Liver (tissue), 9 donors: Measurements from ENCODE around the gene ZAR1. TPM values are rescaled to one million over a fixed set of nuclear protein-coding genes. Genes with fewer than 3 reads are reported as not detected.

Source experiments
- DNase-seq: peaks from one replicate; pipeline ENCODE4 v3.0.0-alpha.2; 2017; ENCODE audit warnings: low spot score
- H3K27ac ChIP-seq, 2 donors: one replicate each; pipeline ENCODE4 v1.7.0; 2013; ENCODE audit warnings: inconsistent platforms in 2 of 2, low read length in 2 of 2, control low read depth in 1 of 2, low read depth in 1 of 2, mild to moderate bottlenecking in 1 of 2
- H3K27me3 ChIP-seq, 4 donors: one replicate each; pipeline versions ENCODE4 v1.6.1 to v1.7.0; 2013; ENCODE audit warnings: low read length in 3 of 4, inconsistent platforms in 1 of 4, mild to moderate bottlenecking in 1 of 4, moderate library complexity in 1 of 4; ENCODE audit not compliant: control insufficient read depth in 4 of 4, insufficient read depth in 4 of 4
- H3K36me3 ChIP-seq, 4 donors: one replicate each; pipeline versions ENCODE4 v1.6.1 to v1.7.0; 2013; ENCODE audit warnings: low read length in 3 of 4, mild to moderate bottlenecking in 3 of 4, low read depth in 1 of 4, moderate library complexity in 1 of 4; ENCODE audit not compliant: control insufficient read depth in 4 of 4, insufficient read depth in 3 of 4
- H3K4me1 ChIP-seq, 4 donors: one replicate each; pipeline versions ENCODE4 v1.6.1 to v1.7.0; 2013; ENCODE audit warnings: low read length in 3 of 4, mild to moderate bottlenecking in 3 of 4, moderate library complexity in 1 of 4; ENCODE audit not compliant: control insufficient read depth in 4 of 4, insufficient read depth in 4 of 4
- H3K4me3 ChIP-seq, 3 donors: one replicate each; pipeline versions ENCODE4 v1.6.1 to v1.7.0; 2013; ENCODE audit warnings: low read length in 3 of 3, control low read depth in 1 of 3, low read depth in 1 of 3, mild to moderate bottlenecking in 1 of 3
- H3K9ac ChIP-seq, 2 donors: one replicate each; pipeline ENCODE4 v1.7.0; 2013; ENCODE audit warnings: low read length in 2 of 2, mild to moderate bottlenecking in 2 of 2, moderate library complexity in 2 of 2, control low read depth in 1 of 2, low read depth in 1 of 2
- H3K9me3 ChIP-seq, 4 donors: one replicate each; pipeline versions ENCODE4 v1.6.1 to v1.7.0; 2013; ENCODE audit warnings: low read length in 3 of 4; ENCODE audit not compliant: control insufficient read depth in 4 of 4
- CTCF ChIP-seq: fragments of 150-350 bp; IDR thresholded peaks from 2 replicates; pipeline ENCODE4 v1.5.1; 2017; ENCODE audit warnings: improper control_type of control experiment, low read depth, low read length; ENCODE audit not compliant: missing input control
- EGR1 ChIP-seq, 2 donors: IDR thresholded peaks; 2 replicates each; pipeline ENCODE4 v1.6.1; 2016 to 2018; ENCODE audit warnings: antibody characterized with exemption in 2 of 2, low read depth in 2 of 2
- FOXA1 ChIP-seq: IDR thresholded peaks from 2 replicates; pipeline ENCODE4 v1.6.1; 2016; ENCODE audit warnings: antibody characterized with exemption
- GABPA ChIP-seq, 2 donors: IDR thresholded peaks in 1 of 2; conservative IDR thresholded peaks in 1 of 2; 2 replicates each; pipeline ENCODE4 v1.6.1; 2016; ENCODE audit warnings: antibody characterized with exemption in 2 of 2, mild to moderate bottlenecking in 1 of 2, moderate library complexity in 1 of 2
- HNF4A ChIP-seq, 2 donors: conservative IDR thresholded peaks; 2 replicates each; pipeline ENCODE4 v1.6.1; 2016; ENCODE audit warnings: antibody characterized with exemption in 2 of 2, mild to moderate bottlenecking in 2 of 2
- HNF4G ChIP-seq: IDR thresholded peaks from 2 replicates; pipeline ENCODE4 v1.6.1; 2016; ENCODE audit warnings: antibody characterized with exemption
- JUND ChIP-seq, 2 donors: IDR thresholded peaks; 2 replicates each; pipeline ENCODE4 v1.6.1; 2016; ENCODE audit warnings: antibody characterized with exemption in 2 of 2
- MAX ChIP-seq: IDR thresholded peaks from 2 replicates; pipeline ENCODE4 v1.6.1; 2016; ENCODE audit warnings: antibody characterized with exemption
- NR2F2 ChIP-seq: IDR thresholded peaks from 2 replicates; pipeline ENCODE4 v1.6.1; 2016; ENCODE audit warnings: antibody characterized with exemption
- REST ChIP-seq: IDR thresholded peaks from 2 replicates; pipeline ENCODE4 v1.6.1; 2016; ENCODE audit warnings: antibody characterized with exemption, mild to moderate bottlenecking
- RXRA ChIP-seq, 2 donors: IDR thresholded peaks; 2 replicates each; pipeline ENCODE4 v1.6.1; 2017 to 2018; ENCODE audit warnings: antibody characterized with exemption in 2 of 2, mild to moderate bottlenecking in 1 of 2
- SP1 ChIP-seq: IDR thresholded peaks from 2 replicates; pipeline ENCODE4 v1.6.1; 2018; ENCODE audit warnings: antibody characterized with exemption, mild to moderate bottlenecking
- TAF1 ChIP-seq: conservative IDR thresholded peaks from 2 replicates; pipeline ENCODE4 v1.6.1; 2016; ENCODE audit warnings: antibody characterized with exemption, mild to moderate bottlenecking
- YY1 ChIP-seq: IDR thresholded peaks from 2 replicates; pipeline ENCODE4 v1.6.1; 2016; ENCODE audit warnings: antibody characterized with exemption, mild to moderate bottlenecking
- ZBTB33 ChIP-seq: IDR thresholded peaks from 2 replicates; pipeline ENCODE4 v1.6.1; 2016; ENCODE audit warnings: antibody characterized with exemption
- WGBS: extraction: QIAGEN DNeasy Blood & Tissue Kit; methylation state at CpG from one replicate; pipeline ENCODE4 v1.1.7; 2013; 5-methylcytosine and 5-hydroxymethylcytosine counted together
- polyA plus RNA-seq, 2 donors: library from polyadenylated mRNA; stranded (reverse) in 1 of 2; unstranded in 1 of 2; fragments of 200-250 nt in 1 of 2; fragments of >200 nt in 1 of 2; fragmentation: Nextera tagmentation in 1 of 2; extraction: Ambion mirVana in 1 of 2; gene quantifications; one replicate each; pipeline versions ENCODE4 v1.2.1 to v1.2.3, GENCODE V29; 2013 to 2015
- total RNA-seq, 2 donors: library from RNA; depleted of rRNA; stranded (reverse); fragments of >200 nt; gene quantifications; one replicate each; pipeline ENCODE4 v1.2.3, GENCODE V29; 2014
- donor health status: healthy.
- donor health status: healthy.
- donor health status: healthy.
- donor health status: healthy.
- donor health status: healthy.

ZAR1 gene
- total and polyA plus RNA-seq, 4 donors = 0.28 TPM; not detected in 3

GRCh38 chr4:48539597-48539996 is 49.5 kb downstream of the ZAR1 start:
- Histone ChIP-seq H3K9ac (no peak overlapping the region), H3K27me3 (no peaks in the 10 kb centered on the region), H3K9me3 (no peaks in the 10 kb centered on the region), H3K4me1 (peaks cover 0 to 13% (median 9%) of the 10 kb centered on the region in 4 donors), H3K27ac (no peak overlapping the region), H3K36me3 (peaks cover 1 to 22% (median 18%) of the 10 kb centered on the region in 4 donors), H3K4me3 (no peak overlapping the region)
- 79% methylated on average over 3 of the region's 3 CpGs for WGBS
- TF ChIP-seq ZBTB33 (no peak), HNF4G (no peak), GABPA (IDR thresholded peaks at IDR 0.05 in 1 of 2, conservative IDR thresholded peaks at IDR 0.05 in 1 of 2) (no peak), RXRA (IDR thresholded peaks at IDR 0.05) (no peak)
- DNase-seq = no peak

GRCh38 chr4:48542888-48543287 is 52.8 kb downstream of the ZAR1 start:
- H3K27ac ChIP-seq = no peak overlapping the region
- H3K4me3 ChIP-seq = no peak overlapping the region

More at GRCh38 chr4:48542888-48543287, 52.8 kb downstream of the ZAR1 start:
- WGBS = 95% methylated on average over 2 of the region's 2 CpGs
- H3K4me1 ChIP-seq = peaks cover 0 to 13% (median 7%) of the 10 kb centered on the region in 4 donors
- no peaks in the 10 kb centered on the region for H3K27me3 ChIP-seq
- no peak overlapping the region for H3K9ac ChIP-seq
- DNase-seq = no peak
- H3K36me3 ChIP-seq = peaks cover 1 to 27% (median 21%) of the 10 kb centered on the region in 4 donors
- no peaks in the 10 kb centered on the region for H3K9me3 ChIP-seq
- TF ChIP-seq NR2F2 (no peak), HNF4A (conservative IDR thresholded peaks at IDR 0.05) (no peak), TAF1 (no peak), EGR1 (IDR thresholded peaks at IDR 0.05; ENCODE audit: low read depth in 2 of 2) (no peak), RXRA (IDR thresholded peaks at IDR 0.05) (no peak), JUND (IDR thresholded peaks at IDR 0.05) (no peak), SP1 (no peak), REST (no peak), CTCF (no peak), HNF4G (no peak), YY1 (no peak), MAX (no peak), ZBTB33 (no peak), FOXA1 (no peak)
